Loucy (cell line): ENCODE data around the gene CHCHD6.

Source experiments
- EZH2phosphoT487 ChIP-seq: fragments of 200-600 bp; IDR thresholded peaks from 2 replicates; pipeline ENCODE4 v1.6.1; 2018; ENCODE audit warnings: antibody characterized with exemption, mild to moderate bottlenecking, moderate library complexity, borderline replicate concordance
- TF ChIP-seq, protein P1 (sequence below): fragments of 200-600 bp; sonication (generic); conservative IDR thresholded peaks from 2 replicates; pipeline ENCODE4 v1.5.1; 2014; ENCODE audit warnings: mild to moderate bottlenecking, antibody characterized with exemption, low read length

DNA sequence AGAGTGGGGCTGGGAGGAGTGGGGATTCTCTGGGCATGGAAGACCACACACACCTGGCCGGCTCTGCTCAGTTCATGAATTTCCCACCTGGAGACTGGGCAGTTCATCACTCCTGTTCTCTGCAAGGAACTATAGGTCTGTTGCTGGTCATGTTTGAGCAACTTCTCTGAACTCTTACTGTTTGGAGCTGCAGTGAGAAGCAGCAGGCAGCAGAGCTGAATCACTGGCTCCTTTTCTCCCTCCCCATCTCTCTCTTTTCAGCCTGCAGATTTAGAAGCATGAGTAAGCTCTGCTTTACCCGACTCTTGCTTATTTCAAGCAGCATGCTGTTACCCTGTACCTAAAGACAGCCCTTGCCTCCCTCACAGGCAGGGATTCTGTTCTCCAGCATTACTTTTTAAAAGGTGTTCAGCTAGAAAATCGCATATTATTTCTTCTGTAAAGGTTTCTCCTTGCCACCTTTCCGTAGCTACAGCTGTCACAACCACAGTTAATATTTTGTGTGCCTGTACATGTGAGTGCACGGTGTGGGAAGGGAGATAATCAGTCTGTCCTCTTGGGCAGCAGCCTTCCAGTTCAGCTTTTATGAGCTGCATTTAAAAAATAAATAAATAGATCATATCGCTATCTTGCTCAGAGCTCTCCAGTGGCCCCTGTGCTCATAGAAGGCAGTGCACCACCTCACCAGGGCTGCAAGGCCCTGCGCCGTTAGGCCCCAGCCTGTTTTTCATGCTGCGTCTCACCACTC, 131.6 kb downstream of the CHCHD6 start:
- TF ChIP-seq, protein P1, sequence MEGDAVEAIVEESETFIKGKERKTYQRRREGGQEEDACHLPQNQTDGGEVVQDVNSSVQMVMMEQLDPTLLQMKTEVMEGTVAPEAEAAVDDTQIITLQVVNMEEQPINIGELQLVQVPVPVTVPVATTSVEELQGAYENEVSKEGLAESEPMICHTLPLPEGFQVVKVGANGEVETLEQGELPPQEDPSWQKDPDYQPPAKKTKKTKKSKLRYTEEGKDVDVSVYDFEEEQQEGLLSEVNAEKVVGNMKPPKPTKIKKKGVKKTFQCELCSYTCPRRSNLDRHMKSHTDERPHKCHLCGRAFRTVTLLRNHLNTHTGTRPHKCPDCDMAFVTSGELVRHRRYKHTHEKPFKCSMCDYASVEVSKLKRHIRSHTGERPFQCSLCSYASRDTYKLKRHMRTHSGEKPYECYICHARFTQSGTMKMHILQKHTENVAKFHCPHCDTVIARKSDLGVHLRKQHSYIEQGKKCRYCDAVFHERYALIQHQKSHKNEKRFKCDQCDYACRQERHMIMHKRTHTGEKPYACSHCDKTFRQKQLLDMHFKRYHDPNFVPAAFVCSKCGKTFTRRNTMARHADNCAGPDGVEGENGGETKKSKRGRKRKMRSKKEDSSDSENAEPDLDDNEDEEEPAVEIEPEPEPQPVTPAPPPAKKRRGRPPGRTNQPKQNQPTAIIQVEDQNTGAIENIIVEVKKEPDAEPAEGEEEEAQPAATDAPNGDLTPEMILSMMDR, result no peak; the same call in 1 of the 2 replicates
- TF ChIP-seq EZH2phosphoT487, result no peak
